GM19324 (cell line): ENCODE results near the gene CEP55.
"Not testable (repeated sequence)": the region's sequence is repeated elsewhere in the genome, so short reads cannot be mapped to it uniquely, and the experiment has no call there.

Source experiments
- ATAC-seq: cut with Tn5 transposase; IDR thresholded peaks from one replicate; pipeline ENCODE4 v1.9.1; 2021; ENCODE audit warnings: mild to moderate bottlenecking, moderate library complexity; ENCODE audit not compliant: unreplicated experiment, low FRiP score

CEP55 gene

GRCh38 chr10:93505075-93505474, 8.7 kb downstream of the CEP55 start:
- no peak for ATAC-seq

- no peak for ATAC-seq
Observed at GRCh38 chr10:93509816-93510215, 13.4 kb downstream of the CEP55 start.

- no peak for ATAC-seq
Observed at GRCh38 chr10:93512565-93512964, 16.2 kb downstream of the CEP55 start.

GRCh38 chr10:93513091-93513490, 16.7 kb downstream of the CEP55 start:
- ATAC-seq = no peak

GRCh38 chr10:93514521-93514920, 18.1 kb downstream of the CEP55 start:
- ATAC-seq = no peak

- ATAC-seq = no peak
Observed at GRCh38 chr10:93515071-93516005, 18.9 kb downstream of the CEP55 start.

- no peak for ATAC-seq
Observed at GRCh38 chr10:93516006-93516380, 19.6 kb downstream of the CEP55 start.

GRCh38 chr10:93518531-93518930, 22.1 kb downstream of the CEP55 start:
- ATAC-seq = no peak

GRCh38 chr10:93535293-93535692, 38.9 kb downstream of the CEP55 start:
- ATAC-seq = no peak

GRCh38 chr10:93540871-93541270, 44.5 kb downstream of the CEP55 start:
- ATAC-seq = not testable (repeated sequence)

- no peak for ATAC-seq
Observed at GRCh38 chr10:93541402-93542357, 45.3 kb downstream of the CEP55 start.

GRCh38 chr10:93542358-93542791, 46.0 kb downstream of the CEP55 start:
- ATAC-seq = no peak

- not testable (repeated sequence) for ATAC-seq
Observed at GRCh38 chr10:93546995-93547394, 50.6 kb downstream of the CEP55 start.

- no peak for ATAC-seq
Observed at GRCh38 chr10:93547522-93547921, 51.1 kb downstream of the CEP55 start.

- no peak for ATAC-seq
Observed at GRCh38 chr10:93548376-93549071, 52.1 kb downstream of the CEP55 start.

GRCh38 chr10:93550606-93551005, 54.2 kb downstream of the CEP55 start:
- ATAC-seq = no peak

- no peak for ATAC-seq
Observed at GRCh38 chr10:93552780-93553179, 56.4 kb downstream of the CEP55 start.

- no peak for ATAC-seq
Observed at GRCh38 chr10:93553482-93554315, 57.3 kb downstream of the CEP55 start.

- no peak for ATAC-seq
Observed at GRCh38 chr10:93554316-93554663, 57.9 kb downstream of the CEP55 start.
